H1 (cell line): ENCODE results near the gene NFKBIZ. TPM values are rescaled to one million over a fixed set of nuclear protein-coding genes. Genes with fewer than 3 reads are reported as not detected.

Source experiments
- CHD2 ChIP-seq: IDR thresholded peaks from 2 replicates; pipeline ENCODE4 v1.6.1; 2012; ENCODE audit warnings: low read length, improper control_type of control experiment
- KDM4A ChIP-seq: IDR thresholded peaks from one replicate; pipeline ENCODE4 v1.7.1; 2012; ENCODE audit warnings: low read depth, mild to moderate bottlenecking, moderate library complexity, low read length, inconsistent platforms; ENCODE audit not compliant: severe bottlenecking
- SIN3A ChIP-seq, 2 experiments: IDR thresholded peaks in 1 of 2; conservative IDR thresholded peaks in 1 of 2; 2 replicates each; pipeline ENCODE4 v1.6.1; 2011 to 2012; ENCODE audit warnings: low read length in 2 of 2, improper control_type of control experiment in 1 of 2, low read depth in 1 of 2, mild to moderate bottlenecking in 1 of 2
- SIRT6 ChIP-seq: IDR thresholded peaks from one replicate; pipeline ENCODE4 v1.7.1; 2012; ENCODE audit warnings: low read length, inconsistent platforms
- polyA plus RNA-seq, 7 experiments: library from polyadenylated mRNA; depleted of rRNA in 3 of 7; stranded (reverse) in 5 of 7; unstranded in 2 of 7; fragments of >200 nt in 5 of 7; fragments of 200-250 nt in 2 of 7; gene quantifications; 1 replicate in 5 of 7; 2 replicates in 1 of 7; 4 replicates in 1 of 7; pipeline versions ENCODE4 v1.2.1 to v1.2.3, GENCODE V29; 2011 to 2013; ENCODE audit warnings: missing spikeins in 2 of 7, mixed read lengths in 2 of 7
- total RNA-seq: library from RNA; stranded (reverse); fragmentation: NEBNext Ultra II Directional; extraction: Animal tissue kit (Norgen Biotek cat#: 25700); gene quantifications from 2 replicates; pipeline ENCODE4 v1.2.1, GENCODE V29; 2021

Gene NFKBIZ
- total and polyA plus RNA-seq, 2 of the 8 experiments (the other 6 are each of a cell fraction or from before 2014, with no cell fraction given) = 7.2 to 24.5 TPM

DNA sequence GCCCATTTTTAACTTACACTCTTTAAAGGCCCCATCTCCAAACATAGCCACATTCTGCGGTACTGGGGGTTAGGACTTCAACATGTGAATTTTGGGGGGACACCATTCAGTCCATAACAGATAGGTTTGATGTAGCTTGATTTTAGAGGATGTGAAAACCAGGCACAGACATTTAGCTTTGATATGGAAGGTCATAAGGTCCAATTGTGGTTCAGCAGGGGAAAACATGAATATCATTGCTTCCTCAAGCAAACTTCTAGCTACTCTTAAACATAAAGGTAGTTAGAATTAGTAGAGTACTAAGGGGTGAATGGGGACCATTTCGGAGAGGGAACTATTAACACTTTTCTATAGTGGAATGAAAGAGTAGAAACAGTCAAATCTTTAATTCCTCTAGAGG lies 13.6 kb upstream of the NFKBIZ start (continued):
- TF ChIP-seq SIN3A (conservative IDR thresholded peaks at IDR 0.05 in 1 of 2, IDR thresholded peaks at IDR 0.05 in 1 of 2; ENCODE audit: low read depth in 1 of 2, low read length in 2 of 2) (no peak), KDM4A (no peak), SIRT6 (no peak), CHD2 (no peak)
